GM12872 (cell line): ENCODE measurements around the gene TAGAP.

Experiments
- CTCF ChIP-seq: IDR thresholded peaks from 3 replicates; pipeline ENCODE4 v1.5.1; 2011; ENCODE audit warnings: low read depth, mild to moderate bottlenecking, low read length, moderate library complexity; ENCODE audit not compliant: insufficient read depth

The TAGAP gene

GRCh38 chr6:159013229-159013628 is 31.6 kb downstream of the TAGAP start:
- TF ChIP-seq CTCF = no peak

- TF ChIP-seq CTCF = no peak
Observed at GRCh38 chr6:159012201-159012600, 32.6 kb downstream of the TAGAP start.

GRCh38 chr6:159008656-159009288 is 36.0 kb downstream of the TAGAP start:
- TF ChIP-seq CTCF = peak; percentile 52

GRCh38 chr6:159007510-159007909 is 37.3 kb downstream of the TAGAP start:
- no peak for TF ChIP-seq CTCF

- TF ChIP-seq CTCF = no peak
Observed at GRCh38 chr6:159005436-159005835, 39.4 kb downstream of the TAGAP start.

GRCh38 chr6:159004592-159004991 is 40.2 kb downstream of the TAGAP start:
- TF ChIP-seq CTCF = no peak

GRCh38 chr6:159002432-159003155 is 42.2 kb downstream of the TAGAP start:
- no peak for TF ChIP-seq CTCF
